ENCODE measurements around the gene ADGRB2.

ADGRB2 gene

DNA sequence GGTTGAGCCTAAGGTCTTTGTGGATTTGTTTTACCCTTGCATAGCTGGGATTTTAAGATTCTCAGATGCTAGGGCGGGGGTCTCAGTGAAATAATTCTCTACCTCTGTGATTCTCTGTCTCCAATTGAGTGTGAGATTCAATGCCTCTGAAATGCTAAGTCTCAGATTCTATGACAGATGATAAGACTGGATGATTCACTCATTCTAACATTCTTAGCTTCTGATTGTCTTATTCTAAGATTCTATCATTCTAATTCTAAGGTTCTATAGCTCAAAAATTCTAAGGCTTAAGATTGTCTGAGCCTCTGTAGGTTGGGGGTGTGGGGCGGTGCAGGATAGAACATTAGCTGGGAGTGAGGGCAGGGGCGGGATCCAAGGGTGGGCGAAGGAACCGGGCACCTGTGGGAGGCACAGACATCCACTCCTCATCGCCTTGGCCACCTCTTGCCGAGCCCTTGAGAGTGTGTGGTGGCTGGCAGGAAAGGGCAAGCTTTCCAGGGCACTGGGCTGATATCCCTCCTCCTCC is 29.5 kb downstream of the ADGRB2 start:
- H3K9me3 ChIP-seq: no peaks in the 10 kb centered on the region
- peaks cover 16% of the 10 kb centered on the region for H3K27me3 ChIP-seq
- no peaks in the 10 kb centered on the region for H3K4me1 ChIP-seq (ENCODE audit: control insufficient read depth in 1 of 2, insufficient read depth in 1 of 2, low read depth in 1 of 2, low read length in 1 of 2)
- H3K27ac ChIP-seq: no peak overlapping the region
- TF ChIP-seq, protein P1, sequence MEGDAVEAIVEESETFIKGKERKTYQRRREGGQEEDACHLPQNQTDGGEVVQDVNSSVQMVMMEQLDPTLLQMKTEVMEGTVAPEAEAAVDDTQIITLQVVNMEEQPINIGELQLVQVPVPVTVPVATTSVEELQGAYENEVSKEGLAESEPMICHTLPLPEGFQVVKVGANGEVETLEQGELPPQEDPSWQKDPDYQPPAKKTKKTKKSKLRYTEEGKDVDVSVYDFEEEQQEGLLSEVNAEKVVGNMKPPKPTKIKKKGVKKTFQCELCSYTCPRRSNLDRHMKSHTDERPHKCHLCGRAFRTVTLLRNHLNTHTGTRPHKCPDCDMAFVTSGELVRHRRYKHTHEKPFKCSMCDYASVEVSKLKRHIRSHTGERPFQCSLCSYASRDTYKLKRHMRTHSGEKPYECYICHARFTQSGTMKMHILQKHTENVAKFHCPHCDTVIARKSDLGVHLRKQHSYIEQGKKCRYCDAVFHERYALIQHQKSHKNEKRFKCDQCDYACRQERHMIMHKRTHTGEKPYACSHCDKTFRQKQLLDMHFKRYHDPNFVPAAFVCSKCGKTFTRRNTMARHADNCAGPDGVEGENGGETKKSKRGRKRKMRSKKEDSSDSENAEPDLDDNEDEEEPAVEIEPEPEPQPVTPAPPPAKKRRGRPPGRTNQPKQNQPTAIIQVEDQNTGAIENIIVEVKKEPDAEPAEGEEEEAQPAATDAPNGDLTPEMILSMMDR (IDR thresholded peaks at IDR 0.05): no peak
- H3K4me3 ChIP-seq (ENCODE audit: low read depth in 1 of 2, low read length in 1 of 2): no peak overlapping the region
- H3K36me3 ChIP-seq: no peaks in the 10 kb centered on the region

DNA sequence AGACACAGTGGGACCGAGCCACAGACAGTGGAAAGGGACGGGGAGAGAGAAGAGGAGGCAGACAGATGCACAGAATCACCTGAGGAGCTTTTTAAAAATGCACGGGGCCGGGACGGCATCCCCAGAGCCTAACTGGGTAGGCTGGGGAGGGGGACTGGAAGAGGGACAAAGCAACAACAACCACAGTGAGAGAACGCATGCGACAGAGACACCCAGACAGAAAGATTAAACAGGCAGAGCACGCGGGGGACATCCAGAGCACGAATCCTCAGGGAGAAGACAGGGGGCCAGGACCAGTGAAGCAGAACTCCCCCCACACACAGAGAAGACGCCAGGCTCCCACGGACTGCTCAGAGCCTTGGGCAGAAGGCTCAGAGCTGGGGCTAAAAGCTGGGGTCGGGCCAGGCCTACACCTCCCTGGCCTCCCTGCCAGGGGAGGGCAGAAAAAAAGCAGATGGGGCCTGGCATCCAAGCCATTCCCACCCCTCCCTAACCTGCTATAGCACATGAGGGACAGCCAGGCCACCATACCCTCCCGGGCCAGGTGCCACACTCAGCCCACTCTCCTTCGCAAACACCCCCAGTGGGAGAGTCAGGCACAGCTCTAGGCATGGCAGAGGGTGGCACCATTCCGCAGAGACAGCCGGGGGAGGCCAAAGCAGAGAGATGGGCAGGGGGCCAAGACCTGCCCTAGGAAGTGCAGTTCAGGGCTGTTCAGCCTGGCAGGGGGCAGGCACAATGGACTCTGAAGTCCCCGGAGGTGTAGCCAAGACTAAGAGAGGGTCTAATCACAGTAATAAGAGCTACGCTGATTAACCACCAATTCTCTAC is 30.5 kb downstream of the ADGRB2 start:
- Histone ChIP-seq H3K36me3 (no peaks in the 10 kb centered on the region), H3K9me3 (no peaks in the 10 kb centered on the region), H3K4me1 (ENCODE audit: control insufficient read depth in 1 of 2, insufficient read depth in 1 of 2, low read depth in 1 of 2, low read length in 1 of 2) (no peaks in the 10 kb centered on the region), H3K27me3 (peaks cover 6% of the 10 kb centered on the region), H3K27ac (no peak overlapping the region), H3K4me3 (ENCODE audit: low read depth in 1 of 2, low read length in 1 of 2) (no peak overlapping the region)
- TF ChIP-seq, protein P1 (IDR thresholded peaks at IDR 0.05): no peak

DNA sequence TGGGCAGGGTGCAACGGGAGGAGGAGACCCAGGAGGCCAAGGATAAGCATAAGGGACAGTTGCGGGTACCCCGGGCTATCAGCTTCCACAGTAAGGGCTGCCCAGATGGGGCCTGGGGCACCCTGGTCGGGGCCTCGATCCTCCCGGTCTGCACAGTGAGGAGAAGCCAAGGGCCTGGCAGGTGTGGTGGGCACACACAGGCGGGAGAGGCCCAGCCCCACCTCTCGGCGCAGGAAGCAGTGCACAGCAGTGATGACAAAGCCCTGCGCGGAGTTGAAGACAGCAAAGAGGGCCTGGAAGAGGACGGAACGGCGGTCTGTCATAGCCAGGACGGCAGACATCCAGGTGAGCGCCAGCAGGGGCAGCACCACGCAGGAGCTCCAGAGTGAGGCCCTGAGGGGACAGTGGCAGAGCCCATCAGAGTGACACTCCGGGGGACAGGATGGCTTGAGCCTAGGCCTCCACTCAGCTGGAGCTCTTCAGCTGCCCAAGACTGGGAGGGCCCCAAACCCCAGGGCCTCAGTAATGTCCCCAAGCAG is 31.3 kb downstream of the ADGRB2 start:
- no peaks in the 10 kb centered on the region for H3K4me1 ChIP-seq (ENCODE audit: control insufficient read depth in 1 of 2, insufficient read depth in 1 of 2, low read depth in 1 of 2, low read length in 1 of 2)
- H3K36me3 ChIP-seq: no peaks in the 10 kb centered on the region
- no peaks in the 10 kb centered on the region for H3K9me3 ChIP-seq
- TF ChIP-seq, protein P1 (IDR thresholded peaks at IDR 0.05): no peak
- no peak overlapping the region for H3K27ac ChIP-seq
- H3K4me3 ChIP-seq (ENCODE audit: low read depth in 1 of 2, low read length in 1 of 2): no peak overlapping the region
- H3K27me3 ChIP-seq: peaks cover 6% of the 10 kb centered on the region

DNA sequence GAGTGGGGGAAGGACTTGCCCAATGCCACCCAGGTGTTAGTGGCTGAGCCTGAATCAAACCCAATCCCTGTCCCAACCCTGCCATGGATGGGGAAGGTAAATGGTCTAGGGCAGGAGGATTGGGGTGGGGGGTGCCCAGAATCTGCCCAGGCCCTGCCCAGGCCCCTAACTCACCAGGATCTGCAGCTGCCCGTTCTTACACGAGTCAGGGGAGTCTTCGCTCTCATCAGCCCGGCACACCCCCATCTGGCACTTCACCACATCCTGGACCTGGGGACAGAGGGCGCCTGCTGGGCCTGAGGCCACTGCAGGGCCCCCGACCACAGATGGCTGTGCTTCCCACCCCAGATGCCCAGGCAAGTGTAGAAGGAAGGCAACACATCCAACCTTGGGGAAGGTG is 31.8 kb downstream of the ADGRB2 start:
- TF ChIP-seq, protein P1 (IDR thresholded peaks at IDR 0.05): no peak
- Histone ChIP-seq H3K4me1 (ENCODE audit: control insufficient read depth in 1 of 2, insufficient read depth in 1 of 2, low read depth in 1 of 2, low read length in 1 of 2) (no peaks in the 10 kb centered on the region), H3K4me3 (ENCODE audit: low read depth in 1 of 2, low read length in 1 of 2) (no peak overlapping the region), H3K36me3 (no peaks in the 10 kb centered on the region), H3K9me3 (no peaks in the 10 kb centered on the region), H3K27me3 (peaks cover 6% of the 10 kb centered on the region), H3K27ac (no peak overlapping the region)

DNA sequence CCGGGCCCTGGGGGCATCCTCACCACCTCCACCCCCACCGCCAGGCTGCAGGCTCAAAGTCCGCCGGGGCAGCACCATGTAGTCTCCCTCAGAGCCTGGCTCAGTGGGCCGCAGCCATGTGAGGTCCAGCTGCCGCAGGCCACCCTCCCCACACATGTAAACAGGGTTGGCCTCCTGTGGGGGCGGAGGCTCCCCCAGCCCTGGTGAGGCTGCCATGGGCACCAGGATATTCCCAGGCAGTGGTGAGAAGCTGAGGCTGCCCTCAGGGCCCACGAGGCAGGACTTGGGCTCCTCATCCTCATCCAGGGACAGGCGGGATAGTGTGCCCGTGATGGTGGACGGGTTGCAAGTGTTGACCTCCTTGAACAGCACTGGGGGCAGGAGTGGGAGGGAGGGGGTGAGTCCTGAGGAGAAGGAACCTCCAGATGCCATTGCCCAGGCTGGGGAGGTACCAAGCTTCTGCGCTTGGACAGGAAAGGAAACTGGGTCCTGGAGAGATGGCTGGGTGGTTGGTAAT is 33.0 kb downstream of the ADGRB2 start:
- Histone ChIP-seq H3K9me3 (no peaks in the 10 kb centered on the region), H3K36me3 (no peaks in the 10 kb centered on the region), H3K4me3 (ENCODE audit: low read depth in 1 of 2, low read length in 1 of 2) (no peak overlapping the region), H3K27ac (no peak overlapping the region), H3K27me3 (peaks cover 6% of the 10 kb centered on the region), H3K4me1 (ENCODE audit: control insufficient read depth in 1 of 2, insufficient read depth in 1 of 2, low read depth in 1 of 2, low read length in 1 of 2) (no peaks in the 10 kb centered on the region)
- TF ChIP-seq, protein P1 (IDR thresholded peaks at IDR 0.05): no peak

Data from neutrophil (primary cell).